Cardiac fibroblast (primary cell): ENCODE results near the gene IL4I1.

Source experiments
- DNase-seq, 2 donors: peaks; one replicate each; pipeline versions ENCODE4 v3.0.0 to v3.0.0-alpha.2; 2010; ENCODE audit warnings: low read depth in 2 of 2
- H3K4me3 ChIP-seq, 2 donors: replicated peaks in 1 of 2; 1 replicate in 1 of 2; 2 replicates in 1 of 2; pipeline ENCODE4 v1.5.1; 2011; ENCODE audit warnings: low read depth in 2 of 2, low read length in 2 of 2, mild to moderate bottlenecking in 2 of 2, moderate library complexity in 1 of 2
- CTCF ChIP-seq: IDR thresholded peaks from one replicate; pipeline ENCODE4 v1.5.1; 2011; ENCODE audit warnings: low read depth, mild to moderate bottlenecking, low read length, inconsistent platforms

Gene IL4I1

GRCh38 chr19:49844138-49845095, 52.3 kb downstream of the IL4I1 start:
- no peak overlapping the region for H3K4me3 ChIP-seq
- DNase-seq = no peak
- TF ChIP-seq CTCF = no peak

- no peak for TF ChIP-seq CTCF
- no peak for DNase-seq
- no peak overlapping the region for H3K4me3 ChIP-seq
These were observed 53.4 kb downstream of the IL4I1 start for GRCh38 chr19:49843265-49843664.

GRCh38 chr19:49840736-49841249, 55.9 kb downstream of the IL4I1 start:
- TF ChIP-seq CTCF = no peak
- DNase-seq = no peak
- H3K4me3 ChIP-seq = no peak overlapping the region

GRCh38 chr19:49840321-49840720, 56.4 kb downstream of the IL4I1 start:
- H3K4me3 ChIP-seq = no peak overlapping the region
- no peak for TF ChIP-seq CTCF
- DNase-seq = no peak

- no peak overlapping the region for H3K4me3 ChIP-seq
- no peak for DNase-seq
- no peak for TF ChIP-seq CTCF
These were observed 57.0 kb downstream of the IL4I1 start for GRCh38 chr19:49839713-49840112.
